ENCODE data around the gene CRKL. TPM values are rescaled to one million over a fixed set of nuclear protein-coding genes. Genes with fewer than 3 reads are reported as not detected.
A peak's percentile ranks its signal among the peaks of the same experiment; 100 is the strongest.

Gene CRKL
- total and polyA plus RNA-seq, 2 of the 4 experiments (the other 2 are of a cell fraction) = 20.6 to 35.5 TPM

DNA sequence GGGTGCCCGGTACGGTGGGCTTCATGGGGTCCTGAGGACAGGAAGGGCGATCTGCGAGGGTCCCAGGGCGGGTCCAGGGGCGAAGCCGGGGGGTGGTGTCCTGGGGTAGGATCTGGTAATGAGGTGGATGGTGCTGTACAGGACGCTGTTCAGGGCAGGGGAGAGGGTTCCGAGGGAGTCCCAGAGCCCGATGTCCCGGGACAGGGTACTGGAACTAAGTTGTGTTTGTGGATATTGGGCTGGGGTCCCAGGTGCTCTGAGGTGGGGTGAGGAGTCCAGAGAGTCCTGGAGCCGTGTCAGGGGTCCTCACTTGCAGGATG, 65.3 kb downstream of the CRKL start:
- no peak for TF ChIP-seq CHD1 (IDR thresholded peaks at IDR 0.05; ENCODE audit: low read depth, low read length)
- no peak for TF ChIP-seq SMC3 (IDR thresholded peaks at IDR 0.05; ENCODE audit: low read depth, low read length)
- no peak for TF ChIP-seq CEBPB (IDR thresholded peaks at IDR 0.05; ENCODE audit: low read depth, low read length)
- no peak for TF ChIP-seq BHLHE40 (IDR thresholded peaks at IDR 0.05; ENCODE audit: low read depth, low read length)
- no peak for TF ChIP-seq RCOR1 (IDR thresholded peaks at IDR 0.05; ENCODE audit: insufficient replicate concordance, low read length)
- no peak for TF ChIP-seq RAD21 (IDR thresholded peaks at IDR 0.05; ENCODE audit: low read length)
- TF ChIP-seq, protein P1, sequence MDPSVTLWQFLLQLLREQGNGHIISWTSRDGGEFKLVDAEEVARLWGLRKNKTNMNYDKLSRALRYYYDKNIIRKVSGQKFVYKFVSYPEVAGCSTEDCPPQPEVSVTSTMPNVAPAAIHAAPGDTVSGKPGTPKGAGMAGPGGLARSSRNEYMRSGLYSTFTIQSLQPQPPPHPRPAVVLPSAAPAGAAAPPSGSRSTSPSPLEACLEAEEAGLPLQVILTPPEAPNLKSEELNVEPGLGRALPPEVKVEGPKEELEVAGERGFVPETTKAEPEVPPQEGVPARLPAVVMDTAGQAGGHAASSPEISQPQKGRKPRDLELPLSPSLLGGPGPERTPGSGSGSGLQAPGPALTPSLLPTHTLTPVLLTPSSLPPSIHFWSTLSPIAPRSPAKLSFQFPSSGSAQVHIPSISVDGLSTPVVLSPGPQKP (IDR thresholded peaks at IDR 0.05; ENCODE audit: borderline replicate concordance, low read depth, low read length) = no peak
- no peak for TF ChIP-seq FOS (IDR thresholded peaks at IDR 0.05; ENCODE audit: low read depth, low read length)
- TF ChIP-seq, protein P2, sequence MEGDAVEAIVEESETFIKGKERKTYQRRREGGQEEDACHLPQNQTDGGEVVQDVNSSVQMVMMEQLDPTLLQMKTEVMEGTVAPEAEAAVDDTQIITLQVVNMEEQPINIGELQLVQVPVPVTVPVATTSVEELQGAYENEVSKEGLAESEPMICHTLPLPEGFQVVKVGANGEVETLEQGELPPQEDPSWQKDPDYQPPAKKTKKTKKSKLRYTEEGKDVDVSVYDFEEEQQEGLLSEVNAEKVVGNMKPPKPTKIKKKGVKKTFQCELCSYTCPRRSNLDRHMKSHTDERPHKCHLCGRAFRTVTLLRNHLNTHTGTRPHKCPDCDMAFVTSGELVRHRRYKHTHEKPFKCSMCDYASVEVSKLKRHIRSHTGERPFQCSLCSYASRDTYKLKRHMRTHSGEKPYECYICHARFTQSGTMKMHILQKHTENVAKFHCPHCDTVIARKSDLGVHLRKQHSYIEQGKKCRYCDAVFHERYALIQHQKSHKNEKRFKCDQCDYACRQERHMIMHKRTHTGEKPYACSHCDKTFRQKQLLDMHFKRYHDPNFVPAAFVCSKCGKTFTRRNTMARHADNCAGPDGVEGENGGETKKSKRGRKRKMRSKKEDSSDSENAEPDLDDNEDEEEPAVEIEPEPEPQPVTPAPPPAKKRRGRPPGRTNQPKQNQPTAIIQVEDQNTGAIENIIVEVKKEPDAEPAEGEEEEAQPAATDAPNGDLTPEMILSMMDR (conservative IDR thresholded peaks at IDR 0.05; ENCODE audit: low read depth, low read length) = no peak
- TF ChIP-seq POLR2A (IDR thresholded peaks at IDR 0.05; ENCODE audit: low read depth, low read length) = no peak
- TF ChIP-seq MAFK (IDR thresholded peaks at IDR 0.05; ENCODE audit: low read depth, low read length) = no peak
- no peak for TF ChIP-seq MXI1 (IDR thresholded peaks at IDR 0.05; ENCODE audit: borderline replicate concordance, low read depth, low read length)
- TF ChIP-seq MAZ (IDR thresholded peaks at IDR 0.05; ENCODE audit: borderline replicate concordance, low read depth, low read length) = no peak
- TF ChIP-seq NFE2L2 (IDR thresholded peaks at IDR 0.05; ENCODE audit: low read depth, low read length) = no peak
- no peak for TF ChIP-seq RFX5 (IDR thresholded peaks at IDR 0.05; ENCODE audit: low read depth, low read length)
- TF ChIP-seq, protein P3, sequence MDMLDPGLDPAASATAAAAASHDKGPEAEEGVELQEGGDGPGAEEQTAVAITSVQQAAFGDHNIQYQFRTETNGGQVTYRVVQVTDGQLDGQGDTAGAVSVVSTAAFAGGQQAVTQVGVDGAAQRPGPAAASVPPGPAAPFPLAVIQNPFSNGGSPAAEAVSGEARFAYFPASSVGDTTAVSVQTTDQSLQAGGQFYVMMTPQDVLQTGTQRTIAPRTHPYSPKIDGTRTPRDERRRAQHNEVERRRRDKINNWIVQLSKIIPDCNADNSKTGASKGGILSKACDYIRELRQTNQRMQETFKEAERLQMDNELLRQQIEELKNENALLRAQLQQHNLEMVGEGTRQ (IDR thresholded peaks at IDR 0.05; ENCODE audit: low read depth, low read length) = no peak
- intact Hi-C loops (cut with micrococcal nuclease) = loop anchor here (1.0 to 2.0 kb wide), 2 partner anchors 98 to 178 kb away; no protein-coding TSS in a partner anchor
- dilution Hi-C loops (cut with HindIII; ENCODE audit: low sequenced_read_pairs, unreplicated experiment) = no loop called here
- Histone ChIP-seq H3K18ac (ENCODE audit: low read depth, low read length) (no peak overlapping the region), H2AK5ac (ENCODE audit: low read depth, low read length) (peak overlapping the region; percentile 89), H2AK9ac (replicated peaks; ENCODE audit: low read depth, low read length, poor library complexity) (peak overlapping the region; percentile 98), H3K9me3 (ENCODE audit: control insufficient read depth, insufficient read depth, low read length) (peaks cover 10% of the 10 kb centered on the region), H3K9me1 (ENCODE audit: insufficient read depth, low read length) (peaks cover 28% of the 10 kb centered on the region), H3K9ac (ENCODE audit: low read depth, low read length) (peak overlapping the region; percentile 93), H3K36me3 (ENCODE audit: control insufficient read depth, insufficient read depth, low read length) (peaks cover 17% of the 10 kb centered on the region), H3K4me1 (ENCODE audit: control insufficient read depth, insufficient read depth, low read length) (peaks cover 11% of the 10 kb centered on the region), H4K5ac (ENCODE audit: low read depth, low read length) (peak overlapping the region; percentile 48), H3K56ac (ENCODE audit: extremely low read depth, insufficient read depth, low read length) (peak overlapping the region; percentile 73; the same call in 1 of the 2 replicates), H2BK15ac (ENCODE audit: low read depth, low read length) (peak overlapping the region; percentile 15; the same call in 1 of the 3 replicates), H4K8ac (ENCODE audit: low read depth in 2 of 2, low read length in 2 of 2) (peak overlapping the region; percentile 85 to 96), H3K79me1 (ENCODE audit: low read depth in 1 of 2, low read length in 2 of 2) (peaks cover 25 to 46% of the 10 kb centered on the region in 2 experiments), H4K91ac (ENCODE audit: insufficient read depth, low read depth, low read length) (peak overlapping the region; percentile 84), H2BK5ac (ENCODE audit: low read depth, low read length, poor library complexity, severe bottlenecking) (peak overlapping the region; percentile 67), H3K23ac (ENCODE audit: low read depth, low read length) (peak overlapping the region; percentile 84), H2AFZ (replicated peaks; ENCODE audit: low read length, poor library complexity) (peak overlapping the region; percentile 99), H2BK120ac (ENCODE audit: low read depth, low read length) (peak overlapping the region; percentile 24; the same call in 1 of the 2 replicates), H4K20me1 (ENCODE audit: insufficient read depth, low read length) (no peaks in the 10 kb centered on the region), H3K27ac (ENCODE audit: insufficient read depth, low read length) (peak overlapping the region; percentile 75), H3K4ac (ENCODE audit: low read depth, low read length) (peak overlapping the region; percentile 88), H3K4me2 (ENCODE audit: low read depth, low read length) (peak overlapping the region; percentile 89), H3K14ac (replicated peaks; ENCODE audit: low read depth, low read length) (peak overlapping the region; percentile 92), H3K4me3 (ENCODE audit: insufficient read depth, low read depth, low read length) (peak overlapping the region; percentile 87), H3K27me3 (ENCODE audit: control insufficient read depth, insufficient read depth, low read length) (no peaks in the 10 kb centered on the region), H2BK20ac (ENCODE audit: low read depth, low read length) (no peak overlapping the region)
- no peak for DNase-seq
- in situ Hi-C loops (cut with MboI; ENCODE audit: low sequenced_read_pairs) = no loop called here
- peak; percentile 30 for ATAC-seq (ENCODE audit: low read depth)
- ChIA-PET POLR2A (ENCODE audit: unreplicated experiment) (interaction anchor here (0.7 to 1.3 kb wide), 3 partner anchors 10 to 111 kb away, joined by 3 to 7 read pairs (median 6); no protein-coding TSS in a partner anchor), CTCF (interaction anchor here (0.6 to 1.1 kb wide), 3 partner anchors 17 to 798 kb away, joined by 3 to 4 read pairs (median 3); no protein-coding TSS in a partner anchor)
- BruUV-seq (replicated peaks) = no TSS peak
- 6% methylated on average over 7 of the region's 12 CpGs; no CpG with 5 or more reads in 1 of the 2 experiments for WGBS, 2 experiments (ENCODE audit: extremely low coverage in 2 of 2, insufficient read length in 1 of 2)

All from IMR-90 (cell line).